ENCODE measurements around the gene ACOT7.

GRCh38 chr1:6408023-6408422, 14.5 kb upstream of the ACOT7 start:
- TF ChIP-seq POLR2A (IDR thresholded peaks at IDR 0.05) (no peak), CTCF (IDR thresholded peaks at IDR 0.05) (no peak)

All from lower leg skin (tissue), 3 donors.